ENCODE measurements around the gene CALHM6.

DNA sequence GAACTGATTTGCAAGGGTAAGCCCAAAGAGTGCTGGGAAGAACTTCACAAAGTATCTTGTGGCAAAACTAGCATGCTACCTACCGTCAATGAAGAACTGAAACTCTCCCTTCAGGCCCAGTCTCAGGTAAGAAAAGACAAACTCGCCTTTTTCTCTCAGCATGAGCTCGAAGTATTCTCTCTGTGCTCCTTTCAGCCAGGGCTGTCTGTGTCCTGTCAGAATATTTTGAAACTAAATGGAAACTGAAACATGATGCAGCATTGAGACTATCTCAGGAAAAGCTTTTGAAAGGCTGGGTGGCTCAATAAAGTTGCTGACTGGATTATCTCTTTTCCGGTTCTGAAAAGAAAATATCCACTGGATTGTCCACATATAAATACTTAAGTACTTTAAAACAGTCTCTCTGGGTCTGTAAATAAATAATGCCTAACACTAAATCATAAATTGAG lies 51.0 kb downstream of the CALHM6 start:
- no peak for TF ChIP-seq POLR2A (IDR thresholded peaks at IDR 0.05; ENCODE audit: low read depth, low read length)
- no peak for TF ChIP-seq POLR2AphosphoS5 (IDR thresholded peaks at IDR 0.05; ENCODE audit: low read depth, low read length)
- TF ChIP-seq TAF1 (IDR thresholded peaks at IDR 0.05; ENCODE audit: borderline replicate concordance, low read depth, low read length), result no peak

All from GM12892 (cell line).